GM19324 (cell line): ENCODE data around the gene ZNF576.
"Not testable (repeated sequence)": the region's sequence is repeated elsewhere in the genome, so short reads cannot be mapped to it uniquely, and the experiment has no call there.

Experiments used
- ATAC-seq: cut with Tn5 transposase; IDR thresholded peaks from one replicate; pipeline ENCODE4 v1.9.1; 2021; ENCODE audit warnings: mild to moderate bottlenecking, moderate library complexity; ENCODE audit not compliant: unreplicated experiment, low FRiP score

The ZNF576 gene

DNA sequence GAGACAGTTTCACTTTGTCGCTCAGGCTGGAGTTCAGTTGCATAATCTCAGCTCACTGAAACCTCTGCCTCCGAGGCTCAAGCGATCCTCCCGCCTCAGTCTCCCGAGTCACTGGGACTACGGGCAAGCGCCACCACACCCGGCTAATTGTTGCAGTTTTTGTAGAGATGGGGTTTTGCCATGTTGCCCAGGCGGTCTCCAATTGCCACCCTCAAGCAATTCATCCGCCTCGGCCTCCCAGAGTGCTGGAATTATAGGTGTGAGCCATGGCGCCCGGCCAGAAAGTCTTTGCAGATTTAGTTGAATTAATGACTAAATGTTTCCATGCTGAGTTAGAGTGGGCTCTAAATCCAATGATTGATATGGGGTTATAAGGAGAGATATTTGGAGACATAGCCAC is 47.8 kb downstream of the ZNF576 start:
- ATAC-seq: no peak

DNA sequence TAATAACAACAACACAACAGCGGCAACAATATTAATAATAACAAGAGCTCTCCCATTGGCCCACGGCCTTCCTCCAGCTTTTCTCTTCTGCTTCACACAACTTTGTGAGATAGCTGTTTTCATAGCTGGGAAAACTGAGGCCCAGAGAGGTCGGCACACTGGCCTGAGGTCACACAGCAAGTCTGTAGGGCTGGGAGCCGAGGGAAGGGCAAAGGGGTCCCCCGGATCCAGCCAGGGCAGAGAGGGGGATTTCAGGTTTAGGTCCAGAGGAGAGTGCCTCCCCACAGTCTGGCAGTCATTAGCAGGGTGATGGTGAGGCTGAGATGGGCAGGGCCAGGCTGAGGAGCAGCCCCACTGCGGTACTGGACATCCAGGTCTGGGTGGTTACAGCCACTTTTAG is 52.2 kb downstream of the ZNF576 start:
- ATAC-seq: no peak

DNA sequence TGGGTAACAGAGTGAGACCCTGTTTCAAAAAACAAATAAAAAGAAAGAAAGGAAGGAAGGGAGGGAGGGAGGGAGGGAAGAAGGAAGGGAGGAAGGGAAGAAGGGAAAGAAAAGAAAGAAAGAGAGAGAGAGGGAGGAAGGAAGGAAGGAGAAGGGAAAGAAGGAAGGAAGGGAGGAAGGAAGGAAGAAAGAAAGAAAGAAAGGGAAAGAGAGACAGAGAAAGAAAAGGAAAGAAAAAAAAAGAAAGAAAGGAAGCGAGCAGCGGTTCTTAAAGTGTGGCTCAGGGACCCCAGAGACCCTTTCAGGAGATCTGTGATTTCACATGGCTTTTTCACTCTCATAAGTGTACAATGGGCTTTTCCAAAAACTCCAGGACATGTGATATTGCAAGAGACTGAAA is 53.1 kb downstream of the ZNF576 start:
- ATAC-seq: no peak

DNA sequence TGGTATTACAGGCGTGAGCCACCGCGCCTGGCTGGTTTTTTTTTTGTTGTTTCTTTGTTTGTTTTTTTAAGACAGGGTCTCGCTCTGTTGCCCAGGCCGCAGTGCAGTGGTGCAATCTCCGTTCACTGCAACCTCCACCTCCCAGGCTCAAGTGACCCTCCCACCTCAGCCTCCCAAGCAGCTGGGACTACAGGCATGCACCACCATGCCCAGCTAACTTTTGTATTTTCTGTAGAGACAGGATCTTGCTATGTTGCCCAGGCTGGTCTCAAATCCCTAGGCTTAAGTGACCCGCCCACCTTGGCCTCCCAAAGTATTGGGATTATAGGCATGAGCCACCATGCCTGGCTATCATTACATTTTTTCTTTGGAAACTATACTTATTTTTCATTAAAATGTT is 53.9 kb downstream of the ZNF576 start:
- not testable (repeated sequence) for ATAC-seq
